ENCODE results near the gene MYORG.
A peak's percentile ranks its signal among the peaks of the same experiment; 100 is the strongest.

The MYORG gene

GRCh38 chr9:34376596-34377403 lies at the start of gene MYORG:
Gene MYORG (minus strand): TSS chr9:34376898. CDS start chr9:34372943, 3,955 bp downstream.
- peak within 1 kb of the TSS; percentile 67 for H3K4me3 ChIP-seq (ENCODE audit: low read depth, low read length)
- peak; percentile 48 for DNase-seq (ENCODE audit: low read depth)
- TF ChIP-seq, protein P1, sequence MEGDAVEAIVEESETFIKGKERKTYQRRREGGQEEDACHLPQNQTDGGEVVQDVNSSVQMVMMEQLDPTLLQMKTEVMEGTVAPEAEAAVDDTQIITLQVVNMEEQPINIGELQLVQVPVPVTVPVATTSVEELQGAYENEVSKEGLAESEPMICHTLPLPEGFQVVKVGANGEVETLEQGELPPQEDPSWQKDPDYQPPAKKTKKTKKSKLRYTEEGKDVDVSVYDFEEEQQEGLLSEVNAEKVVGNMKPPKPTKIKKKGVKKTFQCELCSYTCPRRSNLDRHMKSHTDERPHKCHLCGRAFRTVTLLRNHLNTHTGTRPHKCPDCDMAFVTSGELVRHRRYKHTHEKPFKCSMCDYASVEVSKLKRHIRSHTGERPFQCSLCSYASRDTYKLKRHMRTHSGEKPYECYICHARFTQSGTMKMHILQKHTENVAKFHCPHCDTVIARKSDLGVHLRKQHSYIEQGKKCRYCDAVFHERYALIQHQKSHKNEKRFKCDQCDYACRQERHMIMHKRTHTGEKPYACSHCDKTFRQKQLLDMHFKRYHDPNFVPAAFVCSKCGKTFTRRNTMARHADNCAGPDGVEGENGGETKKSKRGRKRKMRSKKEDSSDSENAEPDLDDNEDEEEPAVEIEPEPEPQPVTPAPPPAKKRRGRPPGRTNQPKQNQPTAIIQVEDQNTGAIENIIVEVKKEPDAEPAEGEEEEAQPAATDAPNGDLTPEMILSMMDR (IDR thresholded peaks at IDR 0.05; ENCODE audit: low read depth, low read length, missing control alignments): no peak
- in situ Hi-C loops (cut with HindIII; ENCODE audit: low sequenced_read_pairs): no loop called here

- no peak for DNase-seq (ENCODE audit: low read depth)
- H3K4me3 ChIP-seq (ENCODE audit: low read depth, low read length): no peak overlapping the region
- in situ Hi-C loops (cut with HindIII; ENCODE audit: low sequenced_read_pairs): loop anchor here (10.0 kb wide), 1 partner anchor 85 kb away; no protein-coding TSS in a partner anchor
- TF ChIP-seq, protein P1 (IDR thresholded peaks at IDR 0.05; ENCODE audit: low read depth, low read length, missing control alignments): no peak
Measured at GRCh38 chr9:34419716-34420504, 43.2 kb upstream of the MYORG start.

- no peak overlapping the region for H3K4me3 ChIP-seq (ENCODE audit: low read depth, low read length)
- no peak for DNase-seq (ENCODE audit: low read depth)
- in situ Hi-C loops (cut with HindIII; ENCODE audit: low sequenced_read_pairs): no loop called here
- TF ChIP-seq, protein P1 (IDR thresholded peaks at IDR 0.05; ENCODE audit: low read depth, low read length, missing control alignments): no peak
Measured at GRCh38 chr9:34417734-34418133, 41.0 kb upstream of the MYORG start.

GRCh38 chr9:34413231-34413852 lies 36.6 kb upstream of the MYORG start:
- no peak overlapping the region for H3K4me3 ChIP-seq (ENCODE audit: low read depth, low read length)
- in situ Hi-C loops (cut with HindIII; ENCODE audit: low sequenced_read_pairs): no loop called here
- peak; percentile 26 for DNase-seq (ENCODE audit: low read depth)
- TF ChIP-seq, protein P1 (IDR thresholded peaks at IDR 0.05; ENCODE audit: low read depth, low read length, missing control alignments): no peak

DNA sequence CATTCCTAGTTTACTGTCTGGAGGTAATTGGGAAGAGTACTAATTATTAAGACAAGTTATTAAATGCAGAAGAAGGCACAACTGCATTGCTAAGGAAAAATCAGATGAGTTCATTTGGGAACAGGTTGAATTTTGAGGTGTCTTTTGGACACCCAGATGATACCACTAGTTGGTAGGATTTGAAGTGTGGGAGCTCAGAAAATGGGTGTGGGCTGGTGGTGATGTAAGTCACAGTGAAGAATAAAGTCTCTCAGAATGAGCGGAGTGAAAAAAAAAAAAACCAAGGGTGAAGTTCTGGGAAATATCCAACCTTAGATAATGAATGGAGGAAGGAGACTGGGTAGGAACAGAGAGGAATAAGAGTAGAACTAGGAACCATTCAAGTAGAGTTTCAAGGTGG lies 35.6 kb upstream of the MYORG start:
- TF ChIP-seq, protein P1 (IDR thresholded peaks at IDR 0.05; ENCODE audit: low read depth, low read length, missing control alignments): no peak
- in situ Hi-C loops (cut with HindIII; ENCODE audit: low sequenced_read_pairs): no loop called here
- no peak overlapping the region for H3K4me3 ChIP-seq (ENCODE audit: low read depth, low read length)
- DNase-seq (ENCODE audit: low read depth): no peak

DNA sequence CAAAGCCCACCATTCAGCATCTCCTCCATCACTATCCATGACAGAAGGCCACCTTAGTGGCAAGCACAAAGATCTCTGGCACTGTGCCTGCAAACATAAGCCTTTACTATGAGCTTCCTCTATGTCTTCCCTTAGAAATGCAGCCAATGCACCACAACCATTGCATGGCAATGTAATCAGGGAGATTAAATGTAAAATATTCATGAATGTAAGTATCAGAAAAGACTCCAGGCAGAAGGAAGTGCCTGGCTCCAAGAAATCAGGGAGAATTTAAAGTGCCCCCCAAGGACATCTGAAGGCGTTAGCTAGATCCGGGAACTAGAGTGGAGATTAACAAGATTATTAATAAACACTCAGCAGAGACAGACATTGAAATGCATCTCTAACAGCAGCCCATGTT lies 32.5 kb upstream of the MYORG start:
- DNase-seq (ENCODE audit: low read depth): no peak
- in situ Hi-C loops (cut with HindIII; ENCODE audit: low sequenced_read_pairs): no loop called here
- TF ChIP-seq, protein P1 (IDR thresholded peaks at IDR 0.05; ENCODE audit: low read depth, low read length, missing control alignments): no peak
- no peak overlapping the region for H3K4me3 ChIP-seq (ENCODE audit: low read depth, low read length)

Data from astrocyte of the cerebellum (primary cell).